Panc1 (cell line): ENCODE measurements around the gene LGALS1.

Source experiments
- CTCF ChIP-seq: fragments of 450-650 bp; IDR thresholded peaks from 2 replicates; pipeline ENCODE4 v1.5.1; 2017; ENCODE audit warnings: mild to moderate bottlenecking
- POLR2AphosphoS5 ChIP-seq: IDR thresholded peaks from 2 replicates; pipeline ENCODE4 v1.6.1; 2012; ENCODE audit warnings: mild to moderate bottlenecking, low read depth, low read length, moderate library complexity

GRCh38 chr22:37662039-37662438 lies 13.4 kb upstream of the LGALS1 start:
- TF ChIP-seq CTCF (no peak), POLR2AphosphoS5 (no peak)
